ENCODE results near the gene TSPAN1. TPM values are rescaled to one million over a fixed set of nuclear protein-coding genes. Genes with fewer than 3 reads are reported as not detected.

The TSPAN1 gene
- total and polyA plus RNA-seq, 4 donors = 2.3 to 26.5 (median 3.5) TPM

GRCh38 chr1:46171871-46172270 is 3.0 kb upstream of the TSPAN1 start:
- no peaks in the 10 kb centered on the region for H3K27me3 ChIP-seq (ENCODE audit: control insufficient read depth in 1 of 2, insufficient read depth in 2 of 2, low read length in 1 of 2)
- no peak overlapping the region for H3K4me3 ChIP-seq (ENCODE audit: low read length in 2 of 2)
- no peaks in the 10 kb centered on the region for H3K4me1 ChIP-seq (ENCODE audit: control insufficient read depth in 1 of 2, insufficient read depth in 2 of 2, low read length in 2 of 2)
- H3K36me3 ChIP-seq (ENCODE audit: control insufficient read depth in 1 of 2, insufficient read depth in 2 of 2, low read length in 1 of 2) = no peaks in the 10 kb centered on the region
- DNase-seq (peak in 1 of 2 donors; percentile 54), ATAC-seq (ENCODE audit: low FRiP score) (no peak)
- intact Hi-C loops (cut with DNase I) = no loop called here
- H3K9me3 ChIP-seq (ENCODE audit: control insufficient read depth, low read length) = no peaks in the 10 kb centered on the region
- H3K27ac ChIP-seq (ENCODE audit: low read depth in 1 of 2, low read length in 2 of 2) = no peak overlapping the region
- WGBS, 2 donors = 37 to 39% methylated on average over 6 of the region's 6 CpGs

DNA sequence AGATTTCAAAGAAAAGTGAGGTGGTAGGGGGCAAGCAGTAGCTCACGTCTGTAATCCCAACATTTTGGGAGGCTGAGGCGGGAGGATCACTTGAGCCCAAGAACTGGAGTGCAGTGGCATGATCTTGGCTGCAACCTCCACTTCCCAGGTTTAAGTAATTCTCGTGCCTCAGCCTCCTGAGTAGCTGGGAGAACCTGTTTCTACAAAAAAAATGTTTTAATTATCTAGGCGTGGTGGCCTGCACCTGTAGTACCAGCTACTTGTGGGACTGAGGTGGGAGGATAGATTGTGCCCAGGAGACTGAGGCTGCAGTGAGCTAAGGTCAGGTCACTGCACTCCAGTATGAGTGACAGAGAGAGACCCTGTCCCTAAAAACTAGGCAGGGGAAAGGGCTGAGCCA is 2.6 kb upstream of the TSPAN1 start:
- 81 to 93% methylated on average over 4 of the region's 4 CpGs for WGBS, 2 donors
- DNase-seq (peak in 1 of 2 donors; percentile 10), ATAC-seq (ENCODE audit: low FRiP score) (no peak)
- Histone ChIP-seq H3K36me3 (ENCODE audit: control insufficient read depth in 1 of 2, insufficient read depth in 2 of 2, low read length in 1 of 2) (no peaks in the 10 kb centered on the region), H3K9me3 (ENCODE audit: control insufficient read depth, low read length) (no peaks in the 10 kb centered on the region), H3K27ac (ENCODE audit: low read depth in 1 of 2, low read length in 2 of 2) (no peak overlapping the region), H3K4me3 (ENCODE audit: low read length in 2 of 2) (no peak overlapping the region), H3K4me1 (ENCODE audit: control insufficient read depth in 1 of 2, insufficient read depth in 2 of 2, low read length in 2 of 2) (no peaks in the 10 kb centered on the region), H3K27me3 (ENCODE audit: control insufficient read depth in 1 of 2, insufficient read depth in 2 of 2, low read length in 1 of 2) (no peaks in the 10 kb centered on the region)
- intact Hi-C loops (cut with DNase I) = no loop called here

- Histone ChIP-seq H3K36me3 (ENCODE audit: control insufficient read depth in 1 of 2, insufficient read depth in 2 of 2, low read length in 1 of 2) (no peaks in the 10 kb centered on the region), H3K27ac (ENCODE audit: low read depth in 1 of 2, low read length in 2 of 2) (no peak overlapping the region), H3K4me3 (ENCODE audit: low read length in 2 of 2) (no peak overlapping the region), H3K4me1 (ENCODE audit: control insufficient read depth in 1 of 2, insufficient read depth in 2 of 2, low read length in 2 of 2) (no peaks in the 10 kb centered on the region), H3K9me3 (ENCODE audit: control insufficient read depth, low read length) (no peaks in the 10 kb centered on the region), H3K27me3 (ENCODE audit: control insufficient read depth in 1 of 2, insufficient read depth in 2 of 2, low read length in 1 of 2) (no peaks in the 10 kb centered on the region)
- DNase-seq (peak in 1 of 2 donors; percentile 57), ATAC-seq (ENCODE audit: low FRiP score) (no peak)
- intact Hi-C loops (cut with DNase I) = no loop called here
- WGBS, 2 donors = 19 to 21% methylated on average over 4 of the region's 4 CpGs
Measured at GRCh38 chr1:46173361-46173856, 1.5 kb upstream of the TSPAN1 start.

DNA sequence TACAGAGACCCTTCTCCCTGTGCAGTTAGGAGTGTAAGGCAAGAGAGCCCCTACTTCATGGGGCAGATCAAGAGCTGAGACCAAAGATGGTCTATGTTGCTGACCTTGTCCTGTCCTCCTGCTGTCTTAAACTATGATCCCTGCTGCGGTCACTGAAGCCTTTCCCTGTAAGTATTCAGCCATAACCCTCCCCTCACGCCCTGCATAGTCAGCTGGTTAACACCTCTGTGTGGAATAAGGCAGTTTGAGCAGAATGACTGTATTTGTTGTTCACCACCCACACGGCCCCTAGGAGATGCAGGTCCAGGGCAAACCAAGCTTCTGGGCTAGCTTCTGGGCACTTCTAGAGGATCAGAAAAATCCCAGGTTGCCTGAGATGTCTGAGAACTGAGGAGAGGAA is 356 bp downstream of the TSPAN1 start:
- ATAC-seq (ENCODE audit: low FRiP score) (no peak), DNase-seq (peak in 1 of 2 donors; percentile 24)
- Histone ChIP-seq H3K4me3 (ENCODE audit: low read length in 2 of 2) (no peak overlapping the region), H3K27me3 (ENCODE audit: control insufficient read depth in 1 of 2, insufficient read depth in 2 of 2, low read length in 1 of 2) (no peaks in the 10 kb centered on the region), H3K4me1 (ENCODE audit: control insufficient read depth in 1 of 2, insufficient read depth in 2 of 2, low read length in 2 of 2) (no peaks in the 10 kb centered on the region), H3K9me3 (ENCODE audit: control insufficient read depth, low read length) (no peaks in the 10 kb centered on the region), H3K27ac (ENCODE audit: low read depth in 1 of 2, low read length in 2 of 2) (no peak overlapping the region), H3K36me3 (ENCODE audit: control insufficient read depth in 1 of 2, insufficient read depth in 2 of 2, low read length in 1 of 2) (no peaks in the 10 kb centered on the region)
- intact Hi-C loops (cut with DNase I) = no loop called here
- WGBS, 2 donors = 63 to 68% methylated on average over 3 of the region's 3 CpGs

DNA sequence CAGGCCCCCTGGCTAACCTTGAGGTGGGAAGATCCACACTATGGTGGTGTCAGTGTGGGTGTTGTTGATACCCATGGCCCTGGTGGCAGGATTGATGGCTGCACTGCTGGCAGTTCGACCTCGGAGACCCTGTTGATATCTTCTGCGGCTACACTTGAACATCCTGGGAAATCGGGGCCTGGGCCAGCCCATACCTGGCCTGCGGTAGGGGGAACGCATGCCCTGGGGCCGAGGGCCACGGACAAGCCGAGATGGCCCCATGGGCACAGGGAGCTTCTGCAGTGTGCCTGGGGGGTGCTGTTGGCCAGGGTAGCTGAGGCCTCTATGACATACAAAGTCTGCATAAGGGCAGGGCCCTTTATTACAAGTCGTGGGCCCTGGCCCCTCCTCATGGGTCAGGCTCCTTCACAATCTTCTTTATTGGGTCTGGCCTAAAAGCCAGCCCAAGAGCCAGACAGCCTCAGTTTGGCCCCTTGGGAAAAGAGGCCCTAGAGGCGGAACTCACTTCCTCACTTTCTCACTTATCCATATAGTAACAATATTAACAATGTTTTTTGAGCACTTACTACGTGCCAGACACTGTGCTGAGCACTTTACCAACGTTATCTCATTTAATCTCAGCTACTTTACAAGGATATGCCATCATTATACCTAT is 1.5 kb downstream of the TSPAN1 start, which contains the start of gene P3R3URF:
Gene P3R3URF, minus strand, starts transcription at position 278 of the 655 bp plus-strand sequence. Its CDS starts 17 bp downstream, at position 261.
- no peak for ATAC-seq (ENCODE audit: low FRiP score)
- no peaks in the 10 kb centered on the region for H3K4me1 ChIP-seq (ENCODE audit: control insufficient read depth in 1 of 2, insufficient read depth in 2 of 2, low read length in 2 of 2)

DNA sequence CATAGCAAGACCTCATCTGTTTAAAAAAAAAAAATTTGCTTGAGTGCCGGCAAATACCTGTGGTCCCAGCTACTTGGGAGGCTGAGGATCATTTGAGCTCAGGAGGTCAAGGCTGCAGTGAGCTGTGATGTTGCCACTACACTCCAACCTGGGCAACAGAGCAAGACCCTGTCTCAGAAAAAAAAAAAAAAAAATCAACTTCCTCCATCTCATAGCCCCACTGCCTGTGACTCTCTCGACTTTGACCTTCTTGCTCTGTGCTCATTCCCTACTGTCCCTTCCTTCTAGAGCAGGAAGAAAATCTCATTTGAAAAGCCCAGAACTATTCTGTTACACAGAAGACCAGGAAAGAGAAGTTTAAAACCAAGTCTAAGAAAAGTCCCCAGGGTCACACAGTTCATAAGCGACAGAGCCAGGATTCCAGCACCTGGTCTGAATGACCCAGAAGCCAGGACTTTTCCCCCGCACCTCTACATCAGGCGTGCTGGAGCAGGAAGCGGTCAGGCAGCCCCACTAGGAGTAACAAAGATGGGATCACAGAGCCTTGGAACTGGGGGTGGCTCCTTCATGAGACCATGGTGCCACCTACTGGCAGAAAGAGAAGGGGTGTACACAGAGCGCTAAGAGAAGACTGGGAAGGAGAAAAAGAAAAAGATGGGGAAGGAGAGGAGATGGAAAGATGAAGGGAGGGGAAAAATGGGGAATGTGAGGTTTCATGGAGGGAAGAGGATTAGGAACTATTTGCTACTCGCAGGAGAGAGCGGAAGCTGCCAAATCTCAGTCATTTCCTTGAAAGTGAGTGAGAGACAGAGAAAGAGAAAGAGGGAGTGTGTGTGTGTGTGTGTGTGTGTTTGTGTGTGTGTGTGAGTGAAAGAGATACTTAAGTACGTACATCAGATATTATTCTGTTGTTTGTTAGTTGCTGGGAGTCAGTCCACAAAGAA is 4.5 kb downstream of the TSPAN1 start:
- intact Hi-C loops (cut with DNase I) = loop anchor here (1.0 to 5.0 kb wide), 4 partner anchors 42 to 143 kb away; partner anchors contain the start of gene PIK3R3 (in 1 of the 2)
- Histone ChIP-seq H3K4me3 (ENCODE audit: low read length in 2 of 2) (no peak overlapping the region), H3K27me3 (ENCODE audit: control insufficient read depth in 1 of 2, insufficient read depth in 2 of 2, low read length in 1 of 2) (no peaks in the 10 kb centered on the region), H3K9me3 (ENCODE audit: control insufficient read depth, low read length) (no peaks in the 10 kb centered on the region), H3K4me1 (ENCODE audit: control insufficient read depth in 1 of 2, insufficient read depth in 2 of 2, low read length in 2 of 2) (no peaks in the 10 kb centered on the region), H3K27ac (ENCODE audit: low read depth in 1 of 2, low read length in 2 of 2) (no peak overlapping the region), H3K36me3 (ENCODE audit: control insufficient read depth in 1 of 2, insufficient read depth in 2 of 2, low read length in 1 of 2) (no peaks in the 10 kb centered on the region)
- peak; percentile 82 to 83 for DNase-seq
- 10 to 11% methylated on average over 10 of the region's 10 CpGs for WGBS, 2 donors
- peak; percentile 90 for ATAC-seq (ENCODE audit: low FRiP score)

More for the DNA sequence above, 1.5 kb downstream of the TSPAN1 start, which contains the start of gene P3R3URF:
- H3K27ac ChIP-seq (ENCODE audit: low read depth in 1 of 2, low read length in 2 of 2) = no peak within 1 kb of the TSS
- peak in 1 of 2 donors; percentile 61 for DNase-seq
- no peaks in the 10 kb centered on the region for H3K9me3 ChIP-seq (ENCODE audit: control insufficient read depth, low read length)
- no peaks in the 10 kb centered on the region for H3K27me3 ChIP-seq (ENCODE audit: control insufficient read depth in 1 of 2, insufficient read depth in 2 of 2, low read length in 1 of 2)
- no peaks in the 10 kb centered on the region for H3K36me3 ChIP-seq (ENCODE audit: control insufficient read depth in 1 of 2, insufficient read depth in 2 of 2, low read length in 1 of 2)
- intact Hi-C loops (cut with DNase I) = loop anchor here in 1 of 2 donors (2.0 kb wide), 1 partner anchor 46 kb away; no protein-coding TSS in a partner anchor
- no peak within 1 kb of the TSS for H3K4me3 ChIP-seq (ENCODE audit: low read length in 2 of 2)
- WGBS, 2 donors = 83 to 88% methylated on average over 13 of the region's 13 CpGs

DNA sequence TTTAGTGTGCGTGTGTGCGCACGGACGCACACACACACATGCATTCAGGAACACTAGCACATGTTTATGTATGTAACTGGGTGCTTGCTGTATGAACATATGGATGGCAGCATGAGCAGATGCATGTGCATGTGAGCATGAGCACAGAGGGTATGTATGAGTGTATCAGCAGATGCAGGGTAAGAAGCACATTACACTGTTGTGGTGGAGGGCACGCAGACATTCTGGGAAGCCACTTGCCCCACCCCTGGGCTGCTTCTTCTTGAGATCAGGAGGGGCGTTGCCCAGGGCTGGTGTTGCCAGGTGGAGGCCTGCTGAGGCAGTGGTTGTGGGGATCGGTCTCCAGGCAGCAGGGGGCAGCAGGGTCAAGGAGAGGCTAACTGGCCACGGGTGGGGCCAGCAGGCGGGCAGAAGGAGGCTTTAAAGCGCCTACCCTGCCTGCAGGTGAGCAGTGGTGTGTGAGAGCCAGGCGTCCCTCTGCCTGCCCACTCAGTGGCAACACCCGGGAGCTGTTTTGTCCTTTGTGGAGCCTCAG is 5.3 kb downstream of the TSPAN1 start:
- no peaks in the 10 kb centered on the region for H3K27me3 ChIP-seq (ENCODE audit: control insufficient read depth in 1 of 2, insufficient read depth in 2 of 2, low read length in 1 of 2)
- H3K27ac ChIP-seq (ENCODE audit: low read depth in 1 of 2, low read length in 2 of 2) = no peak overlapping the region
- H3K4me1 ChIP-seq (ENCODE audit: control insufficient read depth in 1 of 2, insufficient read depth in 2 of 2, low read length in 2 of 2) = no peaks in the 10 kb centered on the region
- ATAC-seq (ENCODE audit: low FRiP score) (no peak), DNase-seq (peak in 1 of 2 donors; percentile 75)
- no peaks in the 10 kb centered on the region for H3K36me3 ChIP-seq (ENCODE audit: control insufficient read depth in 1 of 2, insufficient read depth in 2 of 2, low read length in 1 of 2)
- H3K9me3 ChIP-seq (ENCODE audit: control insufficient read depth, low read length) = no peaks in the 10 kb centered on the region
- no peak overlapping the region for H3K4me3 ChIP-seq (ENCODE audit: low read length in 2 of 2)
- WGBS, 2 donors = 68 to 69% methylated on average over 12 of the region's 12 CpGs
- intact Hi-C loops (cut with DNase I) = loop anchor here in 1 of 2 donors (5.0 kb wide), 1 partner anchor 43 kb away; no protein-coding TSS in a partner anchor

Data from aorta (tissue), 5 donors.